GM23248 (cell line): ENCODE results near the gene ADRB2. TPM values are rescaled to one million over a fixed set of nuclear protein-coding genes. Genes with fewer than 3 reads are reported as not detected.

Experiments used
- DNase-seq: peaks from one replicate; pipeline ENCODE4 v3.0.0-alpha.2; 2015
- H2AFZ ChIP-seq: fragments of 200-600 bp; sonication (generic); 2 replicates; pipeline ENCODE4 v1.6.1; 2016; ENCODE audit warnings: antibody characterized with exemption
- H3F3A ChIP-seq: fragments of 200-600 bp; sonication (generic); 2 replicates; pipeline ENCODE4 v1.6.1; 2016; ENCODE audit warnings: mild to moderate bottlenecking, antibody characterized with exemption, mixed run types; ENCODE audit not compliant: insufficient read depth
- H3K27ac ChIP-seq: fragments of 200-600 bp; sonication (generic); 2 replicates; pipeline ENCODE4 v1.5.1; 2016; ENCODE audit warnings: mild to moderate bottlenecking
- H3K27me3 ChIP-seq: fragments of 200-600 bp; sonication (generic); replicated peaks from 2 replicates; pipeline ENCODE4 v1.6.1; 2016; ENCODE audit warnings: mild to moderate bottlenecking; ENCODE audit not compliant: insufficient read depth
- H3K36me3 ChIP-seq: fragments of 200-600 bp; sonication (generic); 2 replicates; pipeline ENCODE4 v1.6.1; 2016; ENCODE audit warnings: low read depth, mild to moderate bottlenecking
- H3K4me1 ChIP-seq: fragments of 200-600 bp; sonication (generic); 2 replicates; pipeline ENCODE4 v1.6.1; 2016; ENCODE audit warnings: mild to moderate bottlenecking; ENCODE audit not compliant: insufficient read depth
- H3K4me2 ChIP-seq: fragments of 200-600 bp; sonication (generic); one replicate; pipeline ENCODE4 v1.6.1; 2016; ENCODE audit warnings: mild to moderate bottlenecking; ENCODE audit not compliant: unreplicated experiment
- H3K4me3 ChIP-seq: fragments of 200-600 bp; sonication (generic); 2 replicates; pipeline ENCODE4 v1.5.1; 2016; ENCODE audit warnings: mild to moderate bottlenecking
- H3K79me2 ChIP-seq: fragments of 200-600 bp; sonication (generic); 2 replicates; pipeline ENCODE4 v1.6.1; 2016; ENCODE audit warnings: mild to moderate bottlenecking; ENCODE audit not compliant: insufficient read depth
- H3K9ac ChIP-seq: fragments of 200-600 bp; sonication (generic); 2 replicates; pipeline ENCODE4 v1.6.1; 2016; ENCODE audit warnings: mild to moderate bottlenecking
- H3K9me2 ChIP-seq: fragments of 200-600 bp; sonication (generic); 2 replicates; pipeline ENCODE4 v1.6.1; 2016; ENCODE audit warnings: mixed run types, mild to moderate bottlenecking, moderate library complexity; ENCODE audit not compliant: insufficient read depth
- H3K9me3 ChIP-seq: fragments of 200-600 bp; sonication (generic); one replicate; pipeline ENCODE4 v1.6.1; 2017; ENCODE audit warnings: low read depth
- H4K20me1 ChIP-seq: fragments of 200-600 bp; sonication (generic); 2 replicates; pipeline ENCODE4 v1.6.0; 2016; ENCODE audit not compliant: insufficient read depth
- EZH2 ChIP-seq: fragments of 200-600 bp; sonication (generic); IDR thresholded peaks from 2 replicates; pipeline ENCODE4 v1.6.1; 2018; ENCODE audit warnings: antibody characterized with exemption, mild to moderate bottlenecking; ENCODE audit not compliant: insufficient read depth, poor library complexity, severe bottlenecking
- EZH2phosphoT487 ChIP-seq: fragments of 200-600 bp; sonication (generic); IDR thresholded peaks from 2 replicates; pipeline ENCODE4 v1.6.1; 2018; ENCODE audit warnings: antibody characterized with exemption, moderate library complexity, mild to moderate bottlenecking, low read depth; ENCODE audit not compliant: insufficient read depth
- WGBS, 2 experiments: methylation state at CpG; one replicate each; pipeline ENCODE4 v1.1.6; 2015 to 2017; ENCODE audit warnings: low lambda C conversion rate in 2 of 2, low coverage in 1 of 2; ENCODE audit errors: missing lambda C conversion rate in 2 of 2; 5-methylcytosine and 5-hydroxymethylcytosine counted together
- in situ Hi-C: fragments of 300-500 bp; cut with MboI; formaldehyde crosslinking; loops from 2 replicates; pipeline ENCODE4 v1.15.0; 2020
- polyA plus RNA-seq: library from polyadenylated mRNA; unstranded; fragments of >200 nt; fragmentation: Nextera tagmentation; extraction: Ambion mirVana; gene quantifications from 2 replicates; pipeline ENCODE4 v1.2.1, GENCODE V29; 2016
- total RNA-seq: library from RNA; depleted of rRNA; stranded (reverse); fragments of >200 nt; shearing (Covaris generic); gene quantifications from 2 replicates; pipeline ENCODE4 v1.2.3, GENCODE V29; 2014

Gene ADRB2
- total and polyA plus RNA-seq, 2 experiments from 2014 or later: 0.19 to 0.65 TPM

- no peak overlapping the region for H3K4me3 ChIP-seq
- no peak for DNase-seq
- H3K9ac ChIP-seq: no peak overlapping the region
- peak overlapping the region; percentile 13 for H3K4me2 ChIP-seq
- TF ChIP-seq EZH2phosphoT487 (no peak), EZH2 (no peak)
- in situ Hi-C loops: no loop called here
- H3F3A ChIP-seq: no peaks in the 10 kb centered on the region; the same call in 1 of the 2 replicates
- H4K20me1 ChIP-seq: no peaks in the 10 kb centered on the region
- no peak overlapping the region for H2AFZ ChIP-seq
- H3K9me3 ChIP-seq: no peaks in the 10 kb centered on the region
- peaks cover 21% of the 10 kb centered on the region; the same call in 1 of the 2 replicates for H3K4me1 ChIP-seq
- no peaks in the 10 kb centered on the region for H3K36me3 ChIP-seq
- no peak overlapping the region for H3K27ac ChIP-seq
- no peaks in the 10 kb centered on the region for H3K79me2 ChIP-seq
- H3K27me3 ChIP-seq: no peaks in the 10 kb centered on the region
- WGBS, 2 experiments: 92 to 96% methylated on average over 8 of the region's 8 CpGs
- H3K9me2 ChIP-seq: no peaks in the 10 kb centered on the region
These were observed 35.7 kb upstream of the ADRB2 start for GRCh38 chr5:148790545-148791333.

- no peak overlapping the region for H3K4me3 ChIP-seq
- no peak overlapping the region for H2AFZ ChIP-seq
- in situ Hi-C loops: no loop called here
- H3K36me3 ChIP-seq: no peaks in the 10 kb centered on the region
- no peaks in the 10 kb centered on the region for H3K79me2 ChIP-seq
- H3K9ac ChIP-seq: no peak overlapping the region
- TF ChIP-seq EZH2: no peak
- TF ChIP-seq EZH2phosphoT487: no peak
- H3K9me3 ChIP-seq: no peaks in the 10 kb centered on the region
- H3K27me3 ChIP-seq: no peaks in the 10 kb centered on the region
- DNase-seq: peak; percentile 74
- H4K20me1 ChIP-seq: no peaks in the 10 kb centered on the region
- no peaks in the 10 kb centered on the region for H3K9me2 ChIP-seq
- H3K4me1 ChIP-seq: peaks cover 21% of the 10 kb centered on the region; the same call in 1 of the 2 replicates
- peak overlapping the region; percentile 13 for H3K4me2 ChIP-seq
- no peak overlapping the region for H3K27ac ChIP-seq
- H3F3A ChIP-seq: no peaks in the 10 kb centered on the region; the same call in 1 of the 2 replicates
These were observed 35.1 kb upstream of the ADRB2 start for GRCh38 chr5:148791334-148791667.

- H3K4me1 ChIP-seq: peaks cover 21% of the 10 kb centered on the region; the same call in 1 of the 2 replicates
- H3F3A ChIP-seq: no peaks in the 10 kb centered on the region; the same call in 1 of the 2 replicates
- no peak for TF ChIP-seq EZH2phosphoT487
- TF ChIP-seq EZH2: no peak
- H4K20me1 ChIP-seq: no peaks in the 10 kb centered on the region
- H3K79me2 ChIP-seq: no peaks in the 10 kb centered on the region
- H3K27ac ChIP-seq: no peak overlapping the region
- H2AFZ ChIP-seq: no peak overlapping the region
- no peak for DNase-seq
- 56 to 65% methylated on average over 2 of the region's 2 CpGs for WGBS, 2 experiments
- no peaks in the 10 kb centered on the region for H3K27me3 ChIP-seq
- H3K4me3 ChIP-seq: no peak overlapping the region
- no peaks in the 10 kb centered on the region for H3K36me3 ChIP-seq
- in situ Hi-C loops: no loop called here
- no peak overlapping the region for H3K9ac ChIP-seq
- no peaks in the 10 kb centered on the region for H3K9me3 ChIP-seq
- H3K4me2 ChIP-seq: peak overlapping the region; percentile 13
- no peaks in the 10 kb centered on the region for H3K9me2 ChIP-seq
These were observed 34.7 kb upstream of the ADRB2 start for GRCh38 chr5:148791696-148792095.

- no peaks in the 10 kb centered on the region for H3K79me2 ChIP-seq
- H3K4me1 ChIP-seq: peaks cover 21% of the 10 kb centered on the region; the same call in 1 of the 2 replicates
- no peak overlapping the region for H3K27ac ChIP-seq
- in situ Hi-C loops: no loop called here
- 98% methylated on average over 4 of the region's 4 CpGs for WGBS, 2 experiments
- H3K9ac ChIP-seq: no peak overlapping the region
- H3K9me2 ChIP-seq: no peaks in the 10 kb centered on the region
- no peak overlapping the region for H3K4me3 ChIP-seq
- DNase-seq: no peak
- no peaks in the 10 kb centered on the region for H3K27me3 ChIP-seq
- no peak overlapping the region for H2AFZ ChIP-seq
- H4K20me1 ChIP-seq: no peaks in the 10 kb centered on the region
- TF ChIP-seq EZH2phosphoT487 (no peak), EZH2 (no peak)
- H3K4me2 ChIP-seq: no peak overlapping the region
- no peaks in the 10 kb centered on the region for H3K36me3 ChIP-seq
- H3F3A ChIP-seq: no peaks in the 10 kb centered on the region; the same call in 1 of the 2 replicates
- H3K9me3 ChIP-seq: no peaks in the 10 kb centered on the region
These were observed 33.7 kb upstream of the ADRB2 start for GRCh38 chr5:148792744-148793143.
